Measurements from ENCODE around the gene GNB1L. TPM values are rescaled to one million over a fixed set of nuclear protein-coding genes. Genes with fewer than 3 reads are reported as not detected.
A peak's percentile ranks its signal among the peaks of the same experiment; 100 is the strongest.

GNB1L gene
- total RNA-seq, 2 donors from 2014 or later: 2.5 to 4.5 TPM

- no peak for ATAC-seq
- intact Hi-C loops (cut with DNase I): no loop called here
- no peak for DNase-seq
Observed at GRCh38 chr22:19851291-19852176, 3.1 kb downstream of the GNB1L start.

GRCh38 chr22:19850763-19851109 is 3.9 kb downstream of the GNB1L start:
- no peak for ATAC-seq
- intact Hi-C loops (cut with DNase I): no loop called here
- DNase-seq: no peak

GRCh38 chr22:19849835-19850762 is 4.6 kb downstream of the GNB1L start:
- DNase-seq (no peak), ATAC-seq (no peak)
- intact Hi-C loops (cut with DNase I): no loop called here

GRCh38 chr22:19848298-19849224 is 6.1 kb downstream of the GNB1L start:
- no peak for ATAC-seq
- intact Hi-C loops (cut with DNase I): no loop called here
- no peak for DNase-seq

GRCh38 chr22:19847345-19847632 is 7.4 kb downstream of the GNB1L start:
- DNase-seq (no peak), ATAC-seq (no peak)
- intact Hi-C loops (cut with DNase I): no loop called here

GRCh38 chr22:19846620-19847344 is 7.9 kb downstream of the GNB1L start:
- DNase-seq (no peak), ATAC-seq (no peak)
- intact Hi-C loops (cut with DNase I): no loop called here

- intact Hi-C loops (cut with DNase I): no loop called here
- no peak for ATAC-seq
- no peak for DNase-seq
Observed at GRCh38 chr22:19845054-19845722, 9.5 kb downstream of the GNB1L start.

GRCh38 chr22:19844377-19845053 is 10.2 kb downstream of the GNB1L start:
- ATAC-seq: peak; percentile 65 to 73
- intact Hi-C loops (cut with DNase I): no loop called here
- DNase-seq: peak; percentile 78

- DNase-seq (no peak), ATAC-seq (peak; percentile 8)
- intact Hi-C loops (cut with DNase I): no loop called here
Observed at GRCh38 chr22:19843857-19844376, 10.8 kb downstream of the GNB1L start.

GRCh38 chr22:19843107-19843856 is 11.4 kb downstream of the GNB1L start:
- intact Hi-C loops (cut with DNase I): no loop called here
- no peak for DNase-seq

GRCh38 chr22:19842393-19843106 is 12.1 kb downstream of the GNB1L start:
- ATAC-seq (no peak), DNase-seq (no peak)
- intact Hi-C loops (cut with DNase I): no loop called here

More at GRCh38 chr22:19843107-19843856, 11.4 kb downstream of the GNB1L start:
- peak in 1 of 2 donors; percentile 59 for ATAC-seq

- intact Hi-C loops (cut with DNase I): no loop called here
- no peak for ATAC-seq
- DNase-seq: no peak
Observed at GRCh38 chr22:19841641-19842392, 12.9 kb downstream of the GNB1L start.

- intact Hi-C loops (cut with DNase I): no loop called here
- no peak for DNase-seq
- ATAC-seq: no peak
Observed at GRCh38 chr22:19840955-19841640, 13.6 kb downstream of the GNB1L start.

GRCh38 chr22:19840059-19840458 is 14.6 kb downstream of the GNB1L start:
- intact Hi-C loops (cut with DNase I): no loop called here
- DNase-seq (no peak), ATAC-seq (no peak)

GRCh38 chr22:19837915-19838314 is 16.8 kb downstream of the GNB1L start:
- ATAC-seq: no peak

More at GRCh38 chr22:19837915-19838314, 16.8 kb downstream of the GNB1L start:
- no peak for DNase-seq
- intact Hi-C loops (cut with DNase I): no loop called here
